Upper lobe of left lung (tissue), 4 donors: ENCODE results near the gene SLX4IP.

ENCODE experiments used
- EP300 ChIP-seq, 4 donors: sonication (generic); formaldehyde crosslinking; IDR thresholded peaks; one replicate each; pipeline ENCODE4 v1.5.1; 2017; ENCODE audit warnings: antibody characterized with exemption in 4 of 4, control low read depth in 2 of 4
- POLR2AphosphoS5 ChIP-seq, 2 donors: sonication (generic); formaldehyde crosslinking; IDR thresholded peaks; one replicate each; pipeline ENCODE4 v1.5.1; 2017; ENCODE audit warnings: antibody characterized with exemption in 2 of 2
- TF ChIP-seq, protein P1 (sequence below), 6 experiments: fragments of 450-650 bp in 4 of 6; fragments of 200-600 bp in 2 of 6; sonication (generic) in 2 of 6; IDR thresholded peaks; one replicate each; pipeline ENCODE4 v1.5.1; 2016 to 2019; ENCODE audit warnings: antibody characterized with exemption in 6 of 6

DNA sequence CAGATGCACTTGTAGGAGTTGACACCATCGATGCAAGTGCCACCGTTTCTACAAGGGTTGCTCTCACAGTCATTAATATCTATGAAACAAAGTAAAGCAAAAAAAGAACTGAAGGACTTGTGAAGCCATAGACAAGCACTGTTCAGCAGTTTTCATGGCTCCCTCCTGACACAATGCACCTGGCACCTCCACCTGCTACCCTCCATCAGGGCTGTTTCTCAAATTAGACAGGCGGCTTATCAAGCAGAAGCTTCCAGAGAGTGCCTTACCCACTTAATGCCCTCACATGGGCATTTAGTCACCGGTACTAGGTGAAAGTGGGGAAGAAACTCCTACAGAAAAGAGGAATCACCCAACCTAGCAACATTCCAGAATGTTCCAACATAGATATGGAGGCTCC is 210.9 kb downstream of the SLX4IP start:
- TF ChIP-seq, protein P1, sequence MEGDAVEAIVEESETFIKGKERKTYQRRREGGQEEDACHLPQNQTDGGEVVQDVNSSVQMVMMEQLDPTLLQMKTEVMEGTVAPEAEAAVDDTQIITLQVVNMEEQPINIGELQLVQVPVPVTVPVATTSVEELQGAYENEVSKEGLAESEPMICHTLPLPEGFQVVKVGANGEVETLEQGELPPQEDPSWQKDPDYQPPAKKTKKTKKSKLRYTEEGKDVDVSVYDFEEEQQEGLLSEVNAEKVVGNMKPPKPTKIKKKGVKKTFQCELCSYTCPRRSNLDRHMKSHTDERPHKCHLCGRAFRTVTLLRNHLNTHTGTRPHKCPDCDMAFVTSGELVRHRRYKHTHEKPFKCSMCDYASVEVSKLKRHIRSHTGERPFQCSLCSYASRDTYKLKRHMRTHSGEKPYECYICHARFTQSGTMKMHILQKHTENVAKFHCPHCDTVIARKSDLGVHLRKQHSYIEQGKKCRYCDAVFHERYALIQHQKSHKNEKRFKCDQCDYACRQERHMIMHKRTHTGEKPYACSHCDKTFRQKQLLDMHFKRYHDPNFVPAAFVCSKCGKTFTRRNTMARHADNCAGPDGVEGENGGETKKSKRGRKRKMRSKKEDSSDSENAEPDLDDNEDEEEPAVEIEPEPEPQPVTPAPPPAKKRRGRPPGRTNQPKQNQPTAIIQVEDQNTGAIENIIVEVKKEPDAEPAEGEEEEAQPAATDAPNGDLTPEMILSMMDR (IDR thresholded peaks at IDR 0.05), result no peak
- TF ChIP-seq POLR2AphosphoS5 (IDR thresholded peaks at IDR 0.05), result no peak
- no peak for TF ChIP-seq EP300 (IDR thresholded peaks at IDR 0.05)
